DOHH2 (cell line): ENCODE measurements around the gene KRT80.

Experiments
- H3F3A ChIP-seq: fragments of 200-600 bp; sonication (generic), shearing (Covaris generic); 2 replicates; pipeline ENCODE4 v1.6.0; 2016; ENCODE audit warnings: antibody characterized with exemption, mild to moderate bottlenecking; ENCODE audit not compliant: control insufficient read depth, insufficient read depth
- H3K27ac ChIP-seq: fragments of 200-600 bp; sonication (generic); 2 replicates; pipeline ENCODE4 v1.5.1; 2014; ENCODE audit warnings: low read depth, mild to moderate bottlenecking, low read length, moderate library complexity
- H3K27me3 ChIP-seq: fragments of 200-600 bp; sonication (generic); 2 replicates; pipeline ENCODE4 v1.6.1; 2014; ENCODE audit warnings: mild to moderate bottlenecking, low read length, mixed read lengths; ENCODE audit not compliant: control insufficient read depth
- H3K36me3 ChIP-seq: fragments of 200-600 bp; sonication (generic); 2 replicates; pipeline ENCODE4 v1.6.1; 2014; ENCODE audit warnings: mild to moderate bottlenecking, low read length, moderate library complexity, mixed read lengths; ENCODE audit not compliant: control insufficient read depth
- H3K4me1 ChIP-seq: fragments of 200-600 bp; sonication (generic); 2 replicates; pipeline ENCODE4 v1.6.1; 2014; ENCODE audit warnings: mild to moderate bottlenecking, low read length, mixed read lengths; ENCODE audit not compliant: control insufficient read depth
- H3K4me2 ChIP-seq: fragments of 200-600 bp; sonication (generic); 2 replicates; pipeline ENCODE4 v1.6.0; 2014; ENCODE audit warnings: mild to moderate bottlenecking, low read length, moderate library complexity
- H3K4me3 ChIP-seq: fragments of 200-600 bp; sonication (generic); 2 replicates; pipeline ENCODE4 v1.5.1; 2014; ENCODE audit warnings: mild to moderate bottlenecking, low read length, mixed read lengths
- H3K79me2 ChIP-seq: fragments of 200-600 bp; sonication (generic); 2 replicates; pipeline ENCODE4 v1.6.1; 2014; ENCODE audit warnings: mild to moderate bottlenecking, low read length, mixed read lengths; ENCODE audit not compliant: control insufficient read depth
- H3K9me2 ChIP-seq: fragments of 200-600 bp; sonication (generic); replicated peaks from 2 replicates; pipeline ENCODE4 v1.6.1; 2014; ENCODE audit warnings: mild to moderate bottlenecking, low read length, mixed read lengths; ENCODE audit not compliant: control insufficient read depth
- H3K9me3 ChIP-seq: fragments of 200-600 bp; sonication (generic); 2 replicates; pipeline ENCODE4 v1.6.1; 2014; ENCODE audit warnings: antibody characterized with exemption, low read length, mixed read lengths; ENCODE audit not compliant: control insufficient read depth, insufficient read depth
- H4K20me1 ChIP-seq: fragments of 200-600 bp; sonication (generic); 2 replicates; pipeline ENCODE4 v1.6.0; 2014; ENCODE audit warnings: low read depth, mild to moderate bottlenecking, antibody characterized with exemption, low read length, moderate library complexity; ENCODE audit not compliant: control insufficient read depth, insufficient read depth
- CTCF ChIP-seq: fragments of 200-600 bp; sonication (generic); IDR thresholded peaks from one replicate; pipeline ENCODE4 v1.5.1; 2014; ENCODE audit warnings: antibody characterized with exemption, mild to moderate bottlenecking, low read depth, low read length; ENCODE audit not compliant: poor library complexity, severe bottlenecking
- EZH2phosphoT487 ChIP-seq: fragments of 200-600 bp; sonication (generic); IDR thresholded peaks from 2 replicates; pipeline ENCODE4 v1.6.1; 2017; ENCODE audit warnings: borderline replicate concordance, mild to moderate bottlenecking, antibody characterized with exemption, low read length, moderate library complexity, mixed read lengths

Gene KRT80

GRCh38 chr12:52204931-52205505, 13.2 kb upstream of the KRT80 start:
- H3K4me2 ChIP-seq: no peak overlapping the region
- no peak overlapping the region for H3K27ac ChIP-seq
- no peaks in the 10 kb centered on the region for H3K4me1 ChIP-seq
- peaks cover 2% of the 10 kb centered on the region; the same call in 1 of the 2 replicates for H3K27me3 ChIP-seq
- no peak overlapping the region for H3K4me3 ChIP-seq
- no peaks in the 10 kb centered on the region for H3K36me3 ChIP-seq
- no peaks in the 10 kb centered on the region for H3K79me2 ChIP-seq
- no peaks in the 10 kb centered on the region for H3F3A ChIP-seq
- no peaks in the 10 kb centered on the region for H4K20me1 ChIP-seq
- no peaks in the 10 kb centered on the region for H3K9me2 ChIP-seq
- no peaks in the 10 kb centered on the region for H3K9me3 ChIP-seq
- TF ChIP-seq EZH2phosphoT487 (no peak), CTCF (no peak)

GRCh38 chr12:52204095-52204930, 12.5 kb upstream of the KRT80 start:
- H3K4me3 ChIP-seq: no peak overlapping the region
- H3K9me3 ChIP-seq: no peaks in the 10 kb centered on the region
- TF ChIP-seq EZH2phosphoT487 (no peak), CTCF (no peak)
- peaks cover 2% of the 10 kb centered on the region; the same call in 1 of the 2 replicates for H3K27me3 ChIP-seq
- H4K20me1 ChIP-seq: no peaks in the 10 kb centered on the region
- no peak overlapping the region for H3K4me2 ChIP-seq
- no peaks in the 10 kb centered on the region for H3K36me3 ChIP-seq
- no peaks in the 10 kb centered on the region for H3F3A ChIP-seq
- no peaks in the 10 kb centered on the region for H3K4me1 ChIP-seq
- no peaks in the 10 kb centered on the region for H3K9me2 ChIP-seq
- no peak overlapping the region for H3K27ac ChIP-seq
- no peaks in the 10 kb centered on the region for H3K79me2 ChIP-seq

- no peak overlapping the region for H3K4me2 ChIP-seq
- TF ChIP-seq CTCF (no peak), EZH2phosphoT487 (no peak)
- H3K27ac ChIP-seq: no peak overlapping the region
- H3K9me2 ChIP-seq: no peaks in the 10 kb centered on the region
- H3K9me3 ChIP-seq: no peaks in the 10 kb centered on the region
- no peaks in the 10 kb centered on the region for H3K36me3 ChIP-seq
- no peak overlapping the region for H3K4me3 ChIP-seq
- no peaks in the 10 kb centered on the region for H4K20me1 ChIP-seq
- H3K4me1 ChIP-seq: no peaks in the 10 kb centered on the region
- no peaks in the 10 kb centered on the region for H3K79me2 ChIP-seq
- no peaks in the 10 kb centered on the region for H3F3A ChIP-seq
- no peaks in the 10 kb centered on the region; the same call in 1 of the 2 replicates for H3K27me3 ChIP-seq
Observed at GRCh38 chr12:52203079-52203921, 11.5 kb upstream of the KRT80 start.
